ENCODE data around the gene SYNJ2. TPM values are rescaled to one million over a fixed set of nuclear protein-coding genes. Genes with fewer than 3 reads are reported as not detected.

Gene SYNJ2
- total RNA-seq, 1 donor from 2014 or later = 42.7 TPM

Other genes with a start within 250 kb of the SYNJ2 start
- 22.8 to 24.0 TPM (median 23.1 TPM) in 3 replicates for gene SNX9, start 158.6 kb upstream of the SYNJ2 start, total RNA-seq
- gene SERAC1, start 186.4 kb downstream of the SYNJ2 start, total RNA-seq = 9.8 to 10.4 TPM (median 9.8 TPM) in 3 replicates
- 25.7 to 28.8 TPM (median 26.1 TPM) in 3 replicates for gene GTF2H5, start 186.5 kb downstream of the SYNJ2 start, total RNA-seq

Measured in mesothelial cell of epicardium (in vitro differentiated cells).